OCI-LY3 (cell line): ENCODE results near the gene AKAP6.

ENCODE experiments used
- H2AFZ ChIP-seq: fragments of 200-600, 300-600 bp; shearing (Covaris generic); 2 replicates; pipeline ENCODE4 v1.6.0; 2014; ENCODE audit warnings: antibody characterized with exemption, low read depth, low read length
- H3K27ac ChIP-seq: fragments of 200-600, 300-600 bp; sonication (generic); 2 replicates; pipeline ENCODE4 v1.5.1; 2014; ENCODE audit warnings: mild to moderate bottlenecking, low read length, moderate library complexity, mixed read lengths
- H3K27me3 ChIP-seq: fragments of 200-600, 300-600 bp; sonication (generic); 2 replicates; pipeline ENCODE4 v1.6.1; 2014; ENCODE audit warnings: low read depth, low read length, mixed read lengths
- H3K36me3 ChIP-seq: fragments of 200-600, 300-600 bp; sonication (generic); replicated peaks from 2 replicates; pipeline ENCODE3; 2014; ENCODE audit warnings: low read depth, low read length, mixed read lengths
- H3K4me1 ChIP-seq: fragments of 300-600, 200-600 bp; sonication (generic); 2 replicates; pipeline ENCODE4 v1.6.1; 2014; ENCODE audit warnings: low read length, mixed read lengths
- H3K4me2 ChIP-seq: fragments of 200-600, 300-600 bp; sonication (generic); 2 replicates; pipeline ENCODE4 v1.6.1; 2014; ENCODE audit warnings: low read length, mixed read lengths
- H3K4me3 ChIP-seq: fragments of 300-600, 200-600 bp; sonication (generic); 2 replicates; pipeline ENCODE4 v1.5.1; 2014; ENCODE audit warnings: antibody characterized with exemption, mild to moderate bottlenecking, low read length, moderate library complexity
- H3K79me2 ChIP-seq: fragments of 300-600, 200-600 bp; shearing (Covaris generic); 2 replicates; pipeline ENCODE4 v1.6.1; 2014; ENCODE audit warnings: mild to moderate bottlenecking, low read length, mixed read lengths
- H3K9ac ChIP-seq: fragments of 300-600, 200-600 bp; shearing (Covaris generic); 2 replicates; pipeline ENCODE4 v1.6.0; 2014; ENCODE audit warnings: mild to moderate bottlenecking, low read length, moderate library complexity
- H3K9me3 ChIP-seq: fragments of 200-600, 300-600 bp; shearing (Covaris generic); 2 replicates; pipeline ENCODE4 v1.6.1; 2014; ENCODE audit warnings: low read length, mixed read lengths; ENCODE audit not compliant: insufficient read depth
- H4K20me1 ChIP-seq: fragments of 200-600, 300-600 bp; sonication (generic); 2 replicates; pipeline ENCODE4 v1.6.1; 2016; ENCODE audit warnings: low read length, mixed read lengths; ENCODE audit not compliant: insufficient read depth
- CTCF ChIP-seq: fragments of 200-600, 300-600 bp; sonication (generic); IDR thresholded peaks from 2 replicates; pipeline ENCODE4 v1.5.1; 2014; ENCODE audit warnings: antibody characterized with exemption, low read length, low read depth
- EZH2phosphoT487 ChIP-seq: fragments of 200-600 bp; shearing (Covaris generic); IDR thresholded peaks from 2 replicates; pipeline ENCODE4 v1.6.1; 2018; ENCODE audit warnings: antibody characterized with exemption, mixed run types, low read depth

AKAP6 gene

GRCh38 chr14:32468955-32469354 is 139.9 kb downstream of the AKAP6 start:
- Histone ChIP-seq H3K4me2 (no peak overlapping the region), H3K27me3 (peaks cover 15% of the 10 kb centered on the region), H2AFZ (no peak overlapping the region), H3K4me1 (no peaks in the 10 kb centered on the region), H3K79me2 (no peaks in the 10 kb centered on the region), H3K27ac (no peak overlapping the region), H3K36me3 (no peaks in the 10 kb centered on the region), H3K9ac (no peak overlapping the region), H3K9me3 (no peaks in the 10 kb centered on the region), H3K4me3 (no peak overlapping the region), H4K20me1 (no peaks in the 10 kb centered on the region)
- TF ChIP-seq EZH2phosphoT487 = no peak
- TF ChIP-seq CTCF = no peak

- Histone ChIP-seq H3K9me3 (no peaks in the 10 kb centered on the region), H3K4me2 (no peak overlapping the region), H3K4me3 (no peak overlapping the region), H3K36me3 (no peaks in the 10 kb centered on the region), H3K9ac (no peak overlapping the region), H4K20me1 (no peaks in the 10 kb centered on the region), H2AFZ (no peak overlapping the region), H3K79me2 (no peaks in the 10 kb centered on the region), H3K4me1 (no peaks in the 10 kb centered on the region), H3K27me3 (peaks cover 17% of the 10 kb centered on the region), H3K27ac (no peak overlapping the region)
- TF ChIP-seq CTCF (peak; percentile 74), EZH2phosphoT487 (no peak)
Measured at GRCh38 chr14:32469388-32470160, 140.5 kb downstream of the AKAP6 start.

GRCh38 chr14:32470161-32470715 is 141.1 kb downstream of the AKAP6 start:
- TF ChIP-seq EZH2phosphoT487 (no peak), CTCF (no peak)
- no peaks in the 10 kb centered on the region for H3K36me3 ChIP-seq
- no peak overlapping the region for H3K27ac ChIP-seq
- H3K4me1 ChIP-seq = no peaks in the 10 kb centered on the region
- no peaks in the 10 kb centered on the region for H4K20me1 ChIP-seq
- no peak overlapping the region for H3K4me3 ChIP-seq
- no peaks in the 10 kb centered on the region for H3K79me2 ChIP-seq
- no peaks in the 10 kb centered on the region for H3K9me3 ChIP-seq
- H3K27me3 ChIP-seq = peaks cover 17% of the 10 kb centered on the region
- no peak overlapping the region for H3K9ac ChIP-seq
- no peak overlapping the region for H2AFZ ChIP-seq
- no peak overlapping the region for H3K4me2 ChIP-seq

- no peaks in the 10 kb centered on the region for H3K4me1 ChIP-seq
- no peaks in the 10 kb centered on the region for H3K36me3 ChIP-seq
- no peaks in the 10 kb centered on the region for H3K9me3 ChIP-seq
- H3K27me3 ChIP-seq = peaks cover 17% of the 10 kb centered on the region
- no peak overlapping the region for H3K4me3 ChIP-seq
- TF ChIP-seq EZH2phosphoT487 = no peak
- H2AFZ ChIP-seq = no peak overlapping the region
- H3K4me2 ChIP-seq = no peak overlapping the region
- no peak overlapping the region for H3K9ac ChIP-seq
- H3K79me2 ChIP-seq = no peaks in the 10 kb centered on the region
- no peaks in the 10 kb centered on the region for H4K20me1 ChIP-seq
- no peak overlapping the region for H3K27ac ChIP-seq
Measured at GRCh38 chr14:32471181-32471580, 142.1 kb downstream of the AKAP6 start.
